A172 (cell line): ENCODE data around the gene ARHGAP31. TPM values are rescaled to one million over a fixed set of nuclear protein-coding genes. Genes with fewer than 3 reads are reported as not detected.
"Not testable (repeated sequence)": the region's sequence is repeated elsewhere in the genome, so short reads cannot be mapped to it uniquely, and the experiment has no call there.

ENCODE experiments used
- DNase-seq: peaks from one replicate; pipeline ENCODE4 v3.0.0-alpha.2; 2015; ENCODE audit warnings: low spot score
- total RNA-seq: library from RNA; depleted of rRNA; stranded (reverse); fragments of >200 nt; shearing (Covaris generic); gene quantifications from 2 replicates; pipeline ENCODE4 v1.2.3, GENCODE V29; 2014

The ARHGAP31 gene
- total RNA-seq, 1 experiment from 2014 or later: 4.7 TPM

DNA sequence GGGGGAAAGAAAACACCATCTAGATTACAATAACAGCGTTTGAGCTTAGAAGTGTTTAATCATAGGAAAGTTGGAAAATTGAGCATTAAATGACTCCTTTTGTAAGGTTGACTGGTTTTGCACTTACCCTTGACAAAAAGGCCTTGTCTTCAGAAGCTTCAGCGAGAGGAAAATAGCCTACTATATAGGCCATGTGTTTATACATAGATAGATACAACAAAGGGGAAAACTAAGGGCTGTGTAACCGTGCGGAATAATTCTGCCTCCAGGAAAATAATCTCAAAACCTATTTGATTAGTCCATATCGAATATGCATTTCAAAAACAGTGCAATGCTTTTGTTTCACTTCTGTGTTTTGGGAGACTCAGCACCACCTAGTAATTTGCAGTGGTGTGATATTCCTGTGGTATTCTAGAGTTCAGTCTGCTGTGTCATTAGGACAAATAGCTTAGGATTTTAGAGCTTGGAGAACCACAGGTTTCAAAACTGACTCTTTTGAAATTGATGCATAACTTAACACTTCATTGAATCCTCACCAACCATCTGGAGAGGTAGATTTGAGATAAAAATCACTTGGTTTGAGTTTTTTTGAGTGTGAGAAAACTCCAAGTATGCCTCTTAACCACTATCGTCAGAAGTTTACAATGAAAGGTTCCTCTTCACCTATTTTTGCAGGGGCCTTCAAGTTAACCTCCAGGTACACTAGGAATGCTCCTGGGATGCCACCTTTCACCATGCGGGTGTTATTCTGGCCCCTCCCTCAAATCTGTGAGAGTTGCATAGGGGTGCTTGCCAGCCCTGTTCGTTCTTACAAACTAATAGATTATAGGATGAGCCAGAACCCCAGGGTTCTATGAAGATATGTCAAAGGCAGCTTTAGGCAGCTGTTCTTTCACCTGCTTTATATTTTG is 1.9 kb downstream of the ARHGAP31 start:
- DNase-seq: no peak

DNA sequence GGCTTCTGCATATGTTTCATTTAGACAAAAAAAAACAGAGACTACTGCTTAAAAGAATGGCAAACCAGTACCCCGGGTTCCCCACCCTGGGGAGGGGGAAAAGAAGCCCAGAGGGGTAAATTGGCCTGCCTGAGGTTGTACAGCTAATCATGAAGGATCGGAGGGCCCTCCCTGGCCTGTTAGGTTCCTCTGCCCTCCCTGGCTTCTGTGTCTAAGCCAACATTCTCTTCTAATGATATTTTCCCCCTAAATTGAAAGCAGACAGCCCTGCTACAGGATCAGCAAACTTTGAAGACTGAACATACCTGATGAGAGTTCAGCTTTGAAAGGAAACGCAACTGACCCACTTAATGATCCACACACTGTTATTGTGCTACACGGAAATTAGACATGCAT is 2.5 kb downstream of the ARHGAP31 start:
- DNase-seq: no peak

DNA sequence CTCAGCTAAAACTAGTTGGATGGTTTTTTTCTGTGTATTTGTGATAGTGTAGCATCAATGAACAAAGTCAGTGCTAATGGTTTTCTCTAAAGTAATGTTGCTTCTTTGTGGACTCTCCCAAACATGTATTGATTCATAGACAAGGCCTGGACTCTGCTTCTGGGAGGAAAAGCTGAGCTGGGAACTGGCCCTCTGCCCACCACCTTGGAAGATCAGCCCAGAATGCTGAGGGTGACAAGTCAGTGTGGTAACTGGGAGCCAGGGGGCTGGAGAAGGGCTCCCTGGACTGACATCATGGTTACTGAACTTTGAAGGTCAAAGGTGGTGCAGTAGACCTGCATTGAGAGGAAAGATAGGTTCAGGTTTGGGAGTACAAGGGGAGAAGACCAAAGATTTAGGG is 3.0 kb downstream of the ARHGAP31 start:
- no peak for DNase-seq

DNA sequence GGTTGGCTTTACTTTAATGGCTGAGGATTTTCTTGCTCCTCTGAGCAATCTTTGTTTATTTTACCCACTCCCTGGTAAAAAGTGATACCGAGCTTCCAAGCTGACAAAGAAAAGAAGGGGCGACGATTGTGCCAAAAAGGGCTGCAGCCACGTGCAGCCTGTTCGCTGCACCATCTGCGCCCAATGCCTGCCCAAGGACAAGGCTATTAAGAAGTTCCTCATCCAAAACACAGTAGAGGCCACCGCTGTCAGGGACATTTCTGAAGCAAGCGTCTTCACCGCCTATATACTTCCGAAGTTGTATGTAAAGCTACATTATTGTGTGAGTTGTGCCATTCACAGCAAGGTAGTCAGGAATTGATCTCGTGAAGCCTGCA is 4.4 kb downstream of the ARHGAP31 start:
- DNase-seq: no peak

DNA sequence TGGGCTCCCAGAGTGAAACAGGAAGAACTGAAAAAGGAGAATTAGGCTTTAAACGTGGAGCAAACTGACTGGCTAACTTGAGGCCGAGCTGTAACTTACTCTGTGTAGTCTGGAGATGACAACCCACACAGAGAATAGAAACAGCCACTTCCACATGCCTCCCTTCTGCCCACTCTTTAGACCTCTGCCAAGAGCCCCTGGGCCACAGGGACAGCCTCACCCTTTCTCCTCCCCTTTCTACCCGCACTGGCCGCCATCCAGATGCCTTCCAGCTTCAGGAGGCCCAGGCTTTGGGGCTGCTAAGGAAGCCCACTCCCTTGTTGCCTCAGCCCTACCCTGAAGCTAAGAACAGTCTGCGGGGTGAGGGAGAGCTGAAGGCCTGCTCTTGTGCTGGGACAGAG is 6.8 kb downstream of the ARHGAP31 start:
- DNase-seq: no peak

DNA sequence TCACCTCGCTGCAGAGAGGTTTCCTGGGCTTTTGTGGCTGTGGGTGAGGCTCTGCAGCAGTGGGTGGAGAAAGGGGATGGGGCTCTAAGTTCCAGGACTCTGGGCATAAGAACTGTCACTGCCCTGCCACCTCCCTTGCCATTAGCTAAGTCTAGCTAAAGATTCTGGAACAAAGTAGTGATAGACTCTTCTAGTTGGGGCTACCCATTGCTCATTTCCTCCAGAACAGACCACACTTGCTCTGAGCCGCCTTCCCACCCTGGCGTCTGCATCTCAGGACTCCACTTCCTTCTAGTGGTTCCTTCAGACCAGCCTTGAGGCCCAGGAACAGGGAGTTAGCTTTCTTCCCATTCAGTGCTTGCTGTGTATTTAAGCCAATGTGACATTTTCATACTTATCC is 7.5 kb downstream of the ARHGAP31 start:
- no peak for DNase-seq

DNA sequence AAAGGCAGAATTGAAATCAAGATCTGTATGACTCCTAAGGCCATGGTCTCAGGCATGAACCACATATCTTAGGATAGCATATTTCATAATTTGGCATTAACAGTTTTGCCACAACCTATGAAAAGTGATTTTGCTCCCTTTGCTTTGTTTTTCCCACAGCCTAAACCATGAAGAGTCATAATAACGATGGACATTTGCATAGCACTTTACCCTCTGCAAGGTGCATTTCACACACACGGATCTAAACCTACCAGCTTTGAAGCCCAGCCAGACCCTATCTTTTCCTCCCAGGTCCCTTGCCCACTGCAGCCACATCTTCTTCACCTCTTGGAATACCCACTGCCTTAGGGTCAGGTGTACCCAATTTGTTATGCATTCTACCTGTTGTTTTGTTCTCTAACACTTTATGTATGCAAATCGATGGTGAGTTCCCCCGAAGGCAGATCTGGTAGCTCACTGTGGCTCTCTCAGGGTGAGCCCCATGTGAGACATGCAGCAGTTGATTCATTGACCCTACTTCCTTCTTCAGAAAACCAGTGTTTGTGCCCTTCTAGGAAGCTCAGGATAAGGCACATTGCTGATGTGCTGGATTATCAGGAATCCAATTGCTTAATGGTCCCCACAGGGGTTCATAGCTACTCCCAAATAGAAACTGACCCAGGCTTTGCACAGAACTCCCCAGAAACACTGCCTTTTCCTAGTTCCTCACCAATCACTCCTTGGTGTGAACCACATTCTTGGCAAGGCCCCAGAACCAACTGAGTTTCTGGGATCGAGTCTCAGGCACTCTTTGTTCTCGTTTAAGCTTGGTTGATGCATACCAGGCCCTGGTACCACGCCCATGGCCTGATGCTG is 8.7 kb downstream of the ARHGAP31 start:
- DNase-seq: no peak

DNA sequence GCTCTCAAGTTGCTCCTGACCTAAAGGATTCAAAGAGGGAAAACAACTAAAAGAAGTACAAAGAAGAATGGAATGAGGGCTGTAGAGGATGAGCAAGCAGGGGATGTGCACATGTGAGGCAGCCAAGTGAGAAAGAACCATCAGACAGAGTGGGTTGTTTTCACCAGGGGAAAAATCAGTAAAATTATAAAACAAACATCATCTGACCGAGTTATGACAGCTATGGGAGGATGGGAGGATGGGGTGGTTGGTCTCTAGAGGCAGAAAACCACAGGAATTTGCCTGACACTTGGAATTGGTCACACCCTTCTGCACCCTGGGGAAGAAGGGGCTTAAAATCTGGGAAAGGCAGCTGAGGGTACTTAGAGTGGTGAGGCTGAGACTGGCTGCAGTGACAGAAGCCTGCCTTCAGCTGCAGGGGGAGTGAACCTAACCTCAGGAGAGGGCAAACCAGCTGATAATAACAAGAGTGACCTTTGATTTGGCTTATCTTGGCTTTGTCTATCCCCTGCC is 10.1 kb downstream of the ARHGAP31 start:
- DNase-seq: peak; percentile 85

DNA sequence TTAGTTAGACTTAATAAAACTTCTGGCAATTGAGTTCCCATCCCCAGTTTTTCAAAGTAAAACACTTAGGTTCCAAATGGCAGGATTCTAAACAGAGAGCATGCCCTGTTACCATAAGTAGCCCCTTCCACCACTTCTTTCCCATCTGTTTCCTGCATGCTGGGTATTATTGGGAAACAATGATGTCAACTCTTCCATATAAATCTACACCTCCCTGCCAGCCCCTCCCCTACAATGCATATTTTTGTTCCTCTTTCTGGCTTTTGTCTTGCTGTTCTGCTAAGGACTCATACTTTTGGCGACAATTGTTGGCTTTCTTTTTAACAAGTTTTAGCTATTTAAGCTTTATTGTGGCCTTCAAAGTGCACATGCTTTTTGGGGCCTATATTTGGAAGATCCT is 11.1 kb downstream of the ARHGAP31 start:
- no peak for DNase-seq

DNA sequence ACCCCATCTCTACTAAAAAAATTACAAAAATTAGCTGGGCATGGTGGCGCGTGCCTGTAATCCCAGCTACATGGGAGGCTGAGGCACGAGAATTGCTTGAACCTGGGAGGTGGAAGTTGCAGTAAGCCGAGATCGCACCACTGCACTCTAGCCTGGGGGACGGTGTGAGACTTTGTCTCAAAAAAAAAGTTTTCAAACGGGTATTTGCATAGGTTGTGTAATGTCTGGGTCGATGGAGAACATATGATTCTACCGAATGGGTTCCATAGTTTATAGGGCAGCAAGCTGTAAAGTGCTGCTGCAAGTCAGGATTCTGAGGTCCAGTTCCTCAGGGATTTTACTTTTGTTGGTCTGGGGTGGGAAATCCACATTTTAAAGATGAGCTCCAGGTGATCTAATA is 12.2 kb downstream of the ARHGAP31 start:
- not testable (repeated sequence) for DNase-seq

DNA sequence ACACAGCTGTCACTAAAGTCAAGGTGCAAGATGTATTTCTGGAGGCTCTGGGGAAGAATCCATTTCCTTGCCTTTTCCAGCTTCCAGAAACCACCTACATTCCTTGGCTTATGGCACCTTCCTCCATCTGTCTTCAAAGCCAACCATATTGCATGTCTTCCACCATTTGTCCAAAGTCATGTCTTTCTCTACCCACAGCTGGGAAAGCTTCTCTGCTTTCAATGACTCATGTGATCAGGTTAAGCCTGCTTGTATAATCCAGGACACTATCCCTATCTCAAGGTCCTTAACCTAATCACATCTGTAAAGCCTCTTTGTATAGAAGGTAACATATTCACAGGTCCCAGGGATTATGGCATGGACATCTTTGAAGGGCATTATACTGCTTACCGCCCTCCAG is 14.2 kb downstream of the ARHGAP31 start:
- no peak for DNase-seq

DNA sequence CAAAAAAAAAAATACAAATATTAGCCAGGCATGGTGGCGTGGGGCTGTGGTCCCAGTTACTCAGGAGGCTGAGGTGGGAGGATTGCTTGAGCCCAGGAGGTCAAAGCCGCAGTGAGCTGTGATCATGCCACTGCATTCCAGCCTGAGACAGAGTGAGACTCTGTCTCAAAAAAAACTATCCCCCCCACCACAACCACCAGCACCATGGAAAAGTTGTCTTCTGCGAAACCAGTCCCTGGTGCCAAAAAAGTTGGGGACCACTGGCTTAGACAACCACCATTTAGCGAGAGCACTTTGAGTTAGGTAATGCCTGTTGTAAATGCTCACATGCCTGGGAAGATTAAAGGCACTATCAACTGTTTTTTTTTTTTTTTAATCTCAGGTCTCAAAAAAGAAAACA is 15.4 kb downstream of the ARHGAP31 start:
- DNase-seq: no peak

DNA sequence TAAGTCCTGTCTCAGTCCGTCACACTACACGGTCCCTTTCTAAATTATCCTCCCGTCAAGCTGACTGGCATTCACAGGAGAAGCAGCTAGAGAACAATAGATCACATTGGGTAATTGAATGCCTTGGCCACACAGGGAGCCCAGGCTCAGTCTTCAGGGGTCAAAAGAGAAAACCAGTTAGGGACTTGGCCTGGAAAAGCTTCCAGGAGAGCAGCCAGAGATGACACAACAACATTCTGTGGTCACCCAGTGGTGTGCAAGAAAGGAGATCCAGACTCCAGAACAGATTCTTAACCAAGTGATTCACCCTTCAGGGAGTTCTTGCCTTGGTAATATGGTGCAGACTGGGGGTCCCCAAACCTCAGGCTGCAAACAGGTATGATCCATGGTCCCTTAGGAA is 15.9 kb downstream of the ARHGAP31 start:
- DNase-seq: peak; percentile 97

DNA sequence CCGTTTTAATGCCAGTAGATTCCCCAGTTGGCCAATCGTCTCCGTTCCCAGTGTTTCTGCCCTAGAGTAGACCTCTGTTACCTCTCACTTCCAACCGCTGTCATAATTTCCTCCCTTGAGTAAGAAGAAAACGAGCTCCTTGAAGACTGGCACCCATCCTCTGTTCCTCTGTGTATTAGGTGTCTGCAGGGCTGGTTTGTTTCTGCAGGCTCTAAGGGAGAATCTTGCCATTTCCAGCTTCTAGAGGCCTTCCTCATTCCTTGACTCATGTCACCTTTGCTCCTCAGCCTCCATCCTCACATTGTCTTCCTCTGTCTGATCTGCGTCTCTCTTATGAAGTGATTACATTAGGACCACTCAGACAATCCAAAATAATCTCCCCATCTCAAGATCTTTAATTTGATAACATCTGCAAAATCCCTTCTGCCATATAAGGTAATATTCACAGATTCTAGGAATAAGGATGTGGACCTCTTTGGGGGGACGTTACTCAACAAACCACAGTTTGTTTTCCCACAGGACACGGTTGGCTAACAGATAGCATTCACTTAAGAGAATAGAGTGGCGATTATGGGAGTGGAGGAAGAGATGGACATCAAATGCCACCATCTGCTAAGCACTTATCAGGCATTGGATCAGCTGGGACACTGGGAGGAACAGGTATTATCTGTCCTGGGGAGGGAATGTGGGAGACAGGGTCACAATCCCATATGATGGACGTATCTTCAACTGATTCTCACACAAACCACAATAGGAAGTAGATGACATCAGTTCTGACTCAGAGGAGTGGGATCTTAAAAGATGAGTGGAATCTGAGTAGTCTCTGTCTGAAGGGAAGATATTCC is 17.1 kb downstream of the ARHGAP31 start:
- DNase-seq: peak; percentile 90

DNA sequence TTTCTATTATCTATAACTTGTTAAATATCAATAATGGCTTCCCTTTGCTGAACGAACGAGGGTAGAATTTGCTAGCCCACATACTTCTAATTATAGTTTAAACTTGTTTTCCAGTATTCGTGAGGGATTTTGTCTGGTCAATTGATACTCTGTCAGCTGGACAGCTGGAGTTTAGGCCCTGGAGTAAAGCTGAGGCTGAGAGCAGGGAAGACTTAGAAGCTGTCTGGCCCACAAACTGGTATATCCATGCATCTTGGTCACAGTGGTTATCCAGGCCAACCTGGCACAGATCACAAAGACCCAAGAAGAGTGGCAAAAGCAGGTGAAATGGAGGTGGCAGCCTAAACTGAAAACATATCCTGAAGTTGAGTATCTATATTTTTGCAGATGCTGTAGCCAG is 19.3 kb downstream of the ARHGAP31 start:
- no peak for DNase-seq

DNA sequence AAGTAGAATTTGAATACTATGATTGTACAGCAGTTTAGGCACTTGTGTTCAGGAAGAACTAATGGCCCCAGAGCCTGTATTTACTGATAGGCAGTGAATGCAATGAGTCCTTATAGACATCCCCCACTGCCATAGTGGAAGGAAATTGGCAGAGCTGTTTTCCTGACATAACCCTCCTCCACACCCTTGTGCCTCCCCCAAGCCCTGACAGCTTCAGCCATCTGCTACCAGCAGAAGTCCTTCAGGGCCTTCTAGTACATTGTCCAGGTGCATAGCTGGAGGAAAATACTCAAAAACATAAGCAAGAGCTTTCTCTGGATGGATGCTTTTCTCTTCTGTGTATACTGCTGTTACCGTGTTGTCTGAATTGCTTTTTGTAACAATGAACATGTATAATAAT is 20.6 kb downstream of the ARHGAP31 start:
- DNase-seq: no peak

DNA sequence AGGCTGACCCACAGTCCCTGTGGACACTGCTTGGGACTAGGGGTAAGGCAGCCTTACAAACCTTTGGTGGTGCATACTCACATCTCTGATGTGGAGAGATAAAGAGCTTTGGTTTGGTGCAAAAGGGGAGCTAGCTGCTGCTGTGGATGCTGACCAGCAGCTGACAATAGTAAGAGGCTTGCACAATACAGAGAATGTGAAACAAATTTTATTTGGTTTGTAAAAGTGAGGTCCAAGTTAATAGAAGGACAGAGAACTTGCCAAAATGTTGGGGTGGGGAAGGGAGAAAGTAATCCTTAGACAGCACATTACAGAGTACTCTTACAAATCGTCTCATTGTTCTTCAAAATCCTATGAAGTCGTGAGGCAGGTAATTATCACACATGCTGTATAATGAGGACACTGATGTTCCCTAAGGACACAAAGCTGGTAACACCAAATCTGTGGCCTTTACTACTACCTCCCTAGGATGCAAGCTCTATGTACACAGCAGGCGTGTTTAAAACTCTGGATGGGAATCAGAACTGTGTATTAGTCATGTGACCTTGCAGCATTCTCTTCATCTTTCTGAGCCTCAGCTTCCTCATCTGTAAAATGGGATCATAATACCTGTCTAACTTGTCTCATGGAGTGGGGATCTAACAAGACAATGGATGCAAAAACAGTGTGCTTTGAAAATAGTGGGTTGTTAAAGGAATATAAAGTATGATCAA is 21.6 kb downstream of the ARHGAP31 start:
- no peak for DNase-seq

DNA sequence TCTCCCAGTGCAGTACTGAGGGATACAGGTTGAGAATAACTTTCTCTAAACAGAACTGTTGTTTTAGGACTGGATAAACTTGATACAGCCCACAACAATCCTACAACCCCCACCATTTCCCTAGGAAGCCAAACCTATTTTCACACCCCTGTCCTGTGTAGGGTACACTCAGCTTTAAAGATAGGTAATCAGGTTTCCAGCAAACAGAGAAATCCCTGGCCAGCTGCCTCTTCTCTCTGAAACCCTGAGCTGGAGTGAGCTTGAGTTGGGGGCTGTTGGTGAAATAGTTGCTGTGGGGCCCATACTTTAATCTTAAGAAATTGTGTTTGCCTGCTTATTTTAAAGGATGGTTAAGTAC is 22.1 kb downstream of the ARHGAP31 start:
- no peak for DNase-seq

DNA sequence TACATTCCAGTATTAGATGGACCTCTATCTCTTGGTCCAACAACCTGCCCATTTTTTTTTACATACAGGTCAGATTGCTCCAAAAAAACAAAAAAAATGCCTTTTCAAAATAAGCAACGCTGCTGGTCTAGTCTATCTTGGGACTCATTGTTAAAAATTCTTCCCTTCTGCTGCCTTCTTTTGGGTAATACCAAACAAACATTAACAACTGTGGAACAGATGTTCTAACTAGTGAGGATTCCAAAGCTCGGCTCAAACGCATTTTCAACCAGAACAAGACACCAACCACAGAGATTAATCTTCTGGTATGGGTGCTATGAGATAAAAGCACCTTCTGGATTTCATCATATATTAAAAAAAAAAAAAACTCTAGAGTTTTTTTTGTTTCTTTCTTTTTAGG is 24.7 kb downstream of the ARHGAP31 start:
- no peak for DNase-seq

DNA sequence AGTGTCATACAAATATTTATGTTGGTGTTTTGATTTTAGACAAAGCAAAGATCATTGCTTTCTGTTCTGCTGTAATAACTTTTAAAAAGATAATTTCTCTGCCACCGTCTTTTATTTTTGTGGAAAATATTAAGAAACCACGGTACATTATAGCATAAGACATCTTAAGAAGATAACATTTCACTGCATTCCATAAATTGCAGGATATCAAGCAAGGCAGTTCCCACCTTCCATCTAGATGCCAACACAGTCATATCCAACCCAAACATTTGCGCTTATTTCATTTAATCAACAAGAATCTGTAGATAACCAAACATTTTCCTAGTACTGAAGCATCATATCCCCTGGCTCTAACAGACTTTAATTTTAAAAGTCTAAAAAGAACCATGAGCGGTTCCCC is 25.1 kb downstream of the ARHGAP31 start:
- no peak for DNase-seq

DNA sequence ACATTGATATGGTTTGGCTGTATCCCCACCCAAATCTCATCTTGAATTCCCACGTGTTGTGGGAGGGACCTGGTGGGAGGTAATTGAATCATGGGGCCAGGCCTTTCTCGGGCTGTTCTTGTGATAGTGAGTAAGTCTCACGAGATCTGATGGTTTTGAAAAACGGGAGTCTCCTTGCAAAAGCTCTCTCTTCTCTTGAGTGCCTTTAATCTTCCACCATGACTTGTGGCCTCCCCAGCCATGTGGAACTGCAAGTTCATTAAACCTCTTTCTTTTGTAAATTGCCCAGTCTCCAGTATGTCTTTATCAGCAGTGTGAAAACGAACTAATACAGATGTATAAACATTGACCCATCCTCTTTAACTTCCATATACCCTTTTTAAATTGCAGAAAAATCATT is 26.6 kb downstream of the ARHGAP31 start:
- not testable (repeated sequence) for DNase-seq
